GM18508 (cell line): ENCODE data around the gene CREG1.
"Not testable (repeated sequence)": the region's sequence is repeated elsewhere in the genome, so short reads cannot be mapped to it uniquely, and the experiment has no call there.

Source experiments
- ATAC-seq: cut with Tn5 transposase; IDR thresholded peaks from one replicate; pipeline ENCODE4 v1.9.1; 2021; ENCODE audit warnings: moderate number of reproducible peaks; ENCODE audit not compliant: insufficient read depth, unreplicated experiment

Gene CREG1

GRCh38 chr1:167565922-167566321 lies 12.4 kb upstream of the CREG1 start:
- ATAC-seq = no peak

GRCh38 chr1:167564612-167565270 lies 11.2 kb upstream of the CREG1 start:
- no peak for ATAC-seq

- no peak for ATAC-seq
These were observed 10.2 kb upstream of the CREG1 start for GRCh38 chr1:167563579-167564246.

GRCh38 chr1:167562702-167563101 lies 9.1 kb upstream of the CREG1 start:
- no peak for ATAC-seq

- ATAC-seq = no peak
These were observed 8.2 kb upstream of the CREG1 start for GRCh38 chr1:167561753-167562152.

- no peak for ATAC-seq
These were observed 2.6 kb upstream of the CREG1 start for GRCh38 chr1:167555971-167556714.

- not testable (repeated sequence) for ATAC-seq
These were observed 1.5 kb upstream of the CREG1 start for GRCh38 chr1:167555072-167555471.

GRCh38 chr1:167554028-167554779 lies 642 bp upstream of the CREG1 start:
- peak; percentile 19 for ATAC-seq

GRCh38 chr1:167551362-167551761 lies 2.2 kb downstream of the CREG1 start:
- no peak for ATAC-seq

- ATAC-seq = no peak
These were observed 5.3 kb downstream of the CREG1 start for GRCh38 chr1:167548059-167548932.

GRCh38 chr1:167546935-167547334 lies 6.6 kb downstream of the CREG1 start:
- ATAC-seq = no peak

GRCh38 chr1:167545349-167545748 lies 8.2 kb downstream of the CREG1 start:
- ATAC-seq = no peak

GRCh38 chr1:167544447-167545093 lies 9.0 kb downstream of the CREG1 start:
- no peak for ATAC-seq

GRCh38 chr1:167543199-167543990 lies 10.2 kb downstream of the CREG1 start:
- no peak for ATAC-seq

- no peak for ATAC-seq
These were observed 11.2 kb downstream of the CREG1 start for GRCh38 chr1:167542109-167543032.

- ATAC-seq = no peak
These were observed 12.0 kb downstream of the CREG1 start for GRCh38 chr1:167541610-167542009.

GRCh38 chr1:167541003-167541402 lies 12.6 kb downstream of the CREG1 start:
- ATAC-seq = no peak
